Kidney epithelial cell (primary cell): ENCODE data around the gene CERS1. TPM values are rescaled to one million over a fixed set of nuclear protein-coding genes. Genes with fewer than 3 reads are reported as not detected.

Experiments used
- DNase-seq: peaks from one replicate; pipeline ENCODE4 v3.0.0-alpha.2; 2010; ENCODE audit warnings: low read depth
- H3K27me3 ChIP-seq: 2 replicates; pipeline ENCODE4 v1.6.0; 2011; ENCODE audit warnings: low read length; ENCODE audit not compliant: control insufficient read depth, insufficient read depth
- H3K36me3 ChIP-seq: 2 replicates; pipeline ENCODE4 v1.5.1; 2011; ENCODE audit warnings: low read length; ENCODE audit not compliant: control insufficient read depth, insufficient read depth
- H3K4me3 ChIP-seq: 2 replicates; pipeline ENCODE4 v1.5.1; 2011; ENCODE audit warnings: low read depth, mild to moderate bottlenecking, control low read depth, low read length
- total RNA-seq: library from RNA; depleted of rRNA; stranded (reverse); fragments of >200 nt; gene quantifications from 2 replicates; pipeline ENCODE4 v1.2.3, GENCODE V29; 2015
- TF ChIP-seq, protein P1 (sequence below): IDR thresholded peaks from 2 replicates; pipeline ENCODE4 v1.5.1; 2011; ENCODE audit warnings: mild to moderate bottlenecking, moderate library complexity, low read length, control low read depth, inconsistent platforms; ENCODE audit not compliant: insufficient read depth, poor library complexity, severe bottlenecking

CERS1 gene
- total RNA-seq, 1 donor from 2014 or later = 2.9 TPM

DNA sequence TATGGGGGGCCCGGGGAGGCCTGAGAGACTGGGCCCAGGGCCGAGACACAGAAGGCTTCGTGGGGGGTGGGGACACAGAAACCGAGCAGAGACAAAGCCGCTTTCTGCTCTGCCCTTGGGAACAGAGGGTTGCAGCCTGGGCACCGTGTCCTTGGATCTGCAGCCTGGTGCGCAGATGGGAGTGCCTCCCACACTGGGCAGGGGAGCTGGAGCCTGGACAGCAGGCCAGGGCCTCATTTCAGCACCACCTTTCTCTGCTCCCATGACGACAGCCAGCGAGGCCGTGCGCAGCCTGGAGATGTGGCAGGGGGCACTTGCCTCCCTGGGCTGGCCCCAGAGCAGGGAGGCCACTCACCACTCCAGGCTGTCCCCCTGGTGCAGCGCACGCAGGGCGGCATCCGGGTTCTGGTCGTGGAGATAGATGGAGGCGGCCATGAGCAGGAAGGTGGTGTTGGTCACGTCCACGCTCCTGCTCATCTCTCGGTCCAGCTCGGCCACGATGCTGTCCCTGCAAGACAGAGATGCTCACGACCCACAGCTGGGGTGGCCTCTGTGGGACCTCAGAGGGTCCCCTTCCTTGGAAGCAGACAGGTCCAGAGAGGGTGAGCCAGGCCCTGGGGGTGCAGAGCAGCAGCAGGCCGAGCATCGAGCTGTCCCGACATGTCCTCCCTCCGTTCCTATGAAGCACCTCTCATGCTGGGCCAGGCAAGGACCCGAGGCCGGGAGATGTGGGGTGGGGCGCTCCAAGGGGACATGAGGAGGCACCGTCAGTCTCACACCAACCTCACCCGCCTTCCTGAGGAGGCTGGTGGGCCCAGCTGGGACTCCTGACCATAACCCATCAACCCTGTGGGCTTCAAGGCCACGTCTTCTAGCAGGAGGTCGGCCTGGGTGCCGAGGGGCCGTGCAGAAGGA lies 10.9 kb upstream of the CERS1 start:
- no peak overlapping the region for H3K4me3 ChIP-seq
- TF ChIP-seq, protein P1, sequence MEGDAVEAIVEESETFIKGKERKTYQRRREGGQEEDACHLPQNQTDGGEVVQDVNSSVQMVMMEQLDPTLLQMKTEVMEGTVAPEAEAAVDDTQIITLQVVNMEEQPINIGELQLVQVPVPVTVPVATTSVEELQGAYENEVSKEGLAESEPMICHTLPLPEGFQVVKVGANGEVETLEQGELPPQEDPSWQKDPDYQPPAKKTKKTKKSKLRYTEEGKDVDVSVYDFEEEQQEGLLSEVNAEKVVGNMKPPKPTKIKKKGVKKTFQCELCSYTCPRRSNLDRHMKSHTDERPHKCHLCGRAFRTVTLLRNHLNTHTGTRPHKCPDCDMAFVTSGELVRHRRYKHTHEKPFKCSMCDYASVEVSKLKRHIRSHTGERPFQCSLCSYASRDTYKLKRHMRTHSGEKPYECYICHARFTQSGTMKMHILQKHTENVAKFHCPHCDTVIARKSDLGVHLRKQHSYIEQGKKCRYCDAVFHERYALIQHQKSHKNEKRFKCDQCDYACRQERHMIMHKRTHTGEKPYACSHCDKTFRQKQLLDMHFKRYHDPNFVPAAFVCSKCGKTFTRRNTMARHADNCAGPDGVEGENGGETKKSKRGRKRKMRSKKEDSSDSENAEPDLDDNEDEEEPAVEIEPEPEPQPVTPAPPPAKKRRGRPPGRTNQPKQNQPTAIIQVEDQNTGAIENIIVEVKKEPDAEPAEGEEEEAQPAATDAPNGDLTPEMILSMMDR = no peak
- no peak for DNase-seq
- no peaks in the 10 kb centered on the region for H3K27me3 ChIP-seq
- H3K36me3 ChIP-seq = peaks cover 2% of the 10 kb centered on the region

DNA sequence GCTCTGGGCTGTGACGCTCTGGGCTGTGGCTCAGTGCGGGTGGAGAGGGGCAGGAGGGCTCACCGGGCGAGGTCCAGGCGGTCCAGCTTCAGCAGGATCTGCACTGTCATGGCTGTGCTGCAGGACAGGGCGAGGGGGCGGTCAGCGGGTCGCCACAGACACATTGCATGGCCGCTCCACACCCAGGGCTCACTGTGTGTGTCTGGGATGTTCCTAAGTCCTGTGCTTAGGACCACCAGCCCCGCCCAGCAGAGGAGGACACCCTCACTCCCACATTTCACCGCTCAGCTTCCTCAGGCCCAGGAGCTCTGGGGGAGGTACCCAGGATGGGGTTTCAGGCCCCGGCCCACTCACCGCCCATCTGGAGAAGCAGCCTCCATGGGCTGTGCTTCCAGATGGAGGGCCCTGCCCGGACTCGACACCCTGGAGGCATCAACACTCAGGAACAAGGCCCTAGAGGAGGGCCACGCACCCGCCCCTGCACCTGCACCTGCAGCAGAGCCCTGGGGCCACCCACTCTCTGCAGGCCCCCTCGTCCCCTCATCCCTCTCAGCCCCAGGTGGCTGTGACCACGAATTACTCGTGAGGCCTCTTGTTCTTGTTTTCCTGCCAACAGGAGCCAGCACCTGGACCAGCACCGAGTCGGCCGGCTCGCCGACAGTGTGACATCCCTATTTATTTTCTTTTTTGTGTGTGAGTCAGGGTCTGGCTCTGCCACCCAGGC lies 9.7 kb upstream of the CERS1 start:
- TF ChIP-seq, protein P1 = no peak
- Histone ChIP-seq H3K4me3 (no peak overlapping the region), H3K36me3 (peaks cover 2% of the 10 kb centered on the region), H3K27me3 (no peaks in the 10 kb centered on the region)
- DNase-seq = no peak

DNA sequence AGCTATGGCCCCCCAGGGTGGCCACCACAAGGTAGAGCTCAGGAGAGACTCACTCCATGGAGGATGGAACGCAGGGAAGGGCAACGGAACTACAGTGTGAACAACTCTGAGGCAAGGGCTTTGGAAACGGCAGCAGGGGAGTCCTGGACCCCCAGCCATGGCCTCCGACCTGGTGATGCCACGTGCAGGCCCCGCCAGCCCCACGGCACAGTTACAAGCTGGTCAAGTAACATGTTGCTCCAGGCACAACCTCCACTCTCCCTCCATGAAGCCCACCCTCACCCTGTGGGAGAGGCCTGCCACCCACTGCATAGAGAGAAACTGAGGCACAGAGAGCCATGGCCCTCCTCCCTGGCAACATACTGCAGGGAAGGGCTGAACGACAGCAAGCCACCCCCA lies 9.1 kb upstream of the CERS1 start:
- TF ChIP-seq, protein P1 = no peak
- Histone ChIP-seq H3K27me3 (no peaks in the 10 kb centered on the region), H3K4me3 (no peak overlapping the region), H3K36me3 (peaks cover 2% of the 10 kb centered on the region)
- DNase-seq = no peak

DNA sequence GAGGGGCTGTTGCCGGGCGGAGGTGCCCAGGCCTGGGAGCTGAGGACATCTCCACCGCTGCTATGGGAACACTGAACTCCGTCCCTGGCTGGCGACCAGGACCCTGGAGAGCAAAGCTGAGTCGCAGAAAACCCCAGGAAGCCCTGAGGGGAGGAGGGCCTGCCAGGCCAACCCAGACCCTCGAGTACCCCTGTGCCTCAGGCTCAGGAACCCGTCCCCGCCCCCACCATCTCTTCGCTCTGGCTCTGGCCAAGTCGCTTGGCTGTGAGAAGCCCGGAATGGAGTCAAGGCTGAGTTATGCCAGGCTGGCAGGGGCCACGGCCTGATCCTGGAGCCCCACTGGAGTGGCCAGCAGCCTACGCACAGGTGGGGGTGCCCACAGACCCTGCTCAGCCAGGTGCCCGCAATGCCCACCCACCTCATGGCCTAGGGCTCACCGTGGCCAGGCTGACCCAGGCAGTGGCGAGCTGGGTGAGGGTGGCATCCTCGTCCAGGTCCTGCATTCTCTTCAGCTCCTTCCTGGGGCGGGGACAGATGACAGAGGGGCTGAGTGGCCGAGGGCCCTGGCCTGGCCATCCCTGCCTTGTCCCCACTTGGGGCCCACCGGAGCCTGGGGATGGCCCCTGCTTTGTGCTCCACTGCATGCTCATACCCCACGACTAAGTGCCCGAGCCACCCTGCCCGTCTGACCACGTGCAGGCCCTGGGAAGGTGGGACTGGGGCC lies 8.5 kb upstream of the CERS1 start:
- peaks cover 2% of the 10 kb centered on the region for H3K36me3 ChIP-seq

More for the DNA sequence above, 8.5 kb upstream of the CERS1 start:
- DNase-seq = no peak
- Histone ChIP-seq H3K4me3 (no peak overlapping the region), H3K27me3 (no peaks in the 10 kb centered on the region)
- TF ChIP-seq, protein P1 = no peak
